Naive thymus-derived CD4-positive, alpha-beta T cell (primary cell): ENCODE results near the gene GPSM3. TPM values are rescaled to one million over a fixed set of nuclear protein-coding genes. Genes with fewer than 3 reads are reported as not detected.
"Not testable (repeated sequence)": the region's sequence is repeated elsewhere in the genome, so short reads cannot be mapped to it uniquely, and the experiment has no call there.

Source experiments
- ATAC-seq: fragments of 150-1000 bp; cut with Tn5 transposase; 2 replicates; pipeline ENCODE4 v1.10.0; 2021; ENCODE audit warnings: mild to moderate bottlenecking, moderate library complexity
- CTCF ChIA-PET: fragments of 350-600 bp; sonication (Branson Sonifier 250); formaldehyde crosslinking; loops from one replicate; lab custom pipeline; 2021; ENCODE audit warnings: antibody characterized with exemption; lab: Charles Lee
- POLR2A ChIA-PET: fragments of 350-600 bp; sonication (Branson Sonifier 250); formaldehyde crosslinking; loops from one replicate; lab custom pipeline; 2021; ENCODE audit warnings: antibody characterized with exemption, inconsistent platforms; lab: Charles Lee
- DNase-seq, 9 donors: peaks; one replicate each; pipeline versions ENCODE4 v3.0.0 to v3.0.0-alpha.2; 2020 to 2022; ENCODE audit warnings: mixed read lengths in 1 of 9
- H3K27ac ChIP-seq: one replicate; pipeline ENCODE4 v1.7.0; 2013; ENCODE audit warnings: mild to moderate bottlenecking, low read depth, low read length, moderate library complexity
- H3K27me3 ChIP-seq, 2 donors: one replicate each; pipeline ENCODE4 v1.7.0; 2013; ENCODE audit warnings: low read length in 2 of 2, mild to moderate bottlenecking in 2 of 2, moderate library complexity in 2 of 2; ENCODE audit not compliant: control insufficient read depth in 2 of 2, insufficient read depth in 2 of 2
- H3K36me3 ChIP-seq, 3 experiments: 1 replicate in 2 of 3; 2 replicates in 1 of 3; pipeline ENCODE4 v1.7.0; 2013; ENCODE audit warnings: low read length in 3 of 3, mild to moderate bottlenecking in 3 of 3, moderate library complexity in 1 of 3; ENCODE audit not compliant: insufficient read depth in 3 of 3, control insufficient read depth in 2 of 3
- H3K4me1 ChIP-seq, 2 donors: one replicate each; pipeline ENCODE4 v1.7.0; 2013; ENCODE audit warnings: low read length in 2 of 2, mild to moderate bottlenecking in 2 of 2, moderate library complexity in 1 of 2; ENCODE audit not compliant: control insufficient read depth in 2 of 2, insufficient read depth in 2 of 2
- H3K4me3 ChIP-seq: 2 replicates; pipeline ENCODE4 v1.7.0; 2013; ENCODE audit warnings: mild to moderate bottlenecking, low read length
- H3K9me3 ChIP-seq, 3 experiments: 1 replicate in 2 of 3; 2 replicates in 1 of 3; pipeline ENCODE4 v1.7.0; 2013; ENCODE audit warnings: low read length in 3 of 3; ENCODE audit not compliant: control insufficient read depth in 2 of 3
- H3K27ac Mint-ChIP-seq, 9 donors: one replicate each; pipeline ENCODE4 v1.8.0; 2020 to 2022; ENCODE audit warnings: mixed read lengths in 9 of 9, mild to moderate bottlenecking in 8 of 9, moderate library complexity in 5 of 9, inconsistent platforms in 2 of 9
- H3K27me3 Mint-ChIP-seq, 5 donors: one replicate each; pipeline ENCODE4 v1.8.0; 2021 to 2022; ENCODE audit warnings: mixed read lengths in 5 of 5, mild to moderate bottlenecking in 1 of 5
- H3K36me3 Mint-ChIP-seq, 5 donors: one replicate each; pipeline ENCODE4 v1.8.0; 2020 to 2022; ENCODE audit warnings: mixed read lengths in 5 of 5, mild to moderate bottlenecking in 3 of 5, inconsistent platforms in 1 of 5
- H3K4me1 Mint-ChIP-seq, 7 donors: one replicate each; pipeline ENCODE4 v1.8.0; 2020 to 2022; ENCODE audit warnings: mixed read lengths in 7 of 7, mild to moderate bottlenecking in 3 of 7, inconsistent platforms in 1 of 7
- H3K4me3 Mint-ChIP-seq, 10 donors: one replicate each; pipeline ENCODE4 v1.8.0; 2020 to 2022; ENCODE audit warnings: mild to moderate bottlenecking in 10 of 10, mixed read lengths in 10 of 10, moderate library complexity in 6 of 10, inconsistent platforms in 2 of 10
- H3K9me3 Mint-ChIP-seq, 11 donors: one replicate each; pipeline ENCODE4 v1.8.0; 2020 to 2022; ENCODE audit warnings: mixed read lengths in 11 of 11, mild to moderate bottlenecking in 4 of 11, inconsistent platforms in 1 of 11, moderate library complexity in 1 of 11
- intact Hi-C, 2 donors: fragments of 100-400 bp; cut with micrococcal nuclease; formaldehyde crosslinking; loops; one replicate each; pipeline ENCODE4 v1.15.1; 2023
- polyA plus RNA-seq, 2 donors: library from polyadenylated mRNA; unstranded; fragments of 300-500 nt; fragmentation: Illumina TruSeq; gene quantifications; one replicate each; pipeline ENCODE4 v1.2.3, GENCODE V29; 2021
- total RNA-seq, 6 experiments: library from RNA in 5 of 6; stranded (reverse) in 5 of 6; gene quantifications; 1 replicate in 5 of 6; 2 replicates in 1 of 6; pipeline ENCODE4 v1.2.3 and lab custom pipeline; 2021 to 2026

The GPSM3 gene
- total and polyA plus RNA-seq, 7 experiments from 2014 or later = 148 to 325 (median 271) TPM

GRCh38 chr6:32189742-32190053 lies 2.7 kb downstream of the GPSM3 start:
- H3K27ac ChIP-seq = peak overlapping the region; percentile 97
- peaks cover 32 to 40% of the 10 kb centered on the region in 2 donors for H3K4me1 ChIP-seq
- ChIA-PET POLR2A (interaction anchor here (0.8 to 10.6 kb wide), 7 partner anchors 8 to 655 kb away, joined by 3 to 259 read pairs (median 7); partner anchors contain the start of genes AGPAT1, ATF6B, FKBPL and RNF5), CTCF (no interaction called here)
- no peaks in the 10 kb centered on the region for H3K9me3 ChIP-seq
- no peak for ATAC-seq
- peaks cover 10 to 51% (median 15%) of the 10 kb centered on the region in 3 experiments for H3K36me3 ChIP-seq
- peaks cover 17 to 47% (median 35%) of the 10 kb centered on the region in 5 donors for H3K36me3 Mint-ChIP-seq
- no peaks in the 10 kb centered on the region for H3K9me3 Mint-ChIP-seq
- no peaks in the 10 kb centered on the region for H3K27me3 Mint-ChIP-seq
- peak overlapping the region; percentile 94 for H3K4me3 ChIP-seq
- H3K27me3 ChIP-seq = no peaks in the 10 kb centered on the region
- peak overlapping the region; percentile 80 to 97 (median 92) for H3K27ac Mint-ChIP-seq
- intact Hi-C loops = loop anchor here (1.0 to 10.0 kb wide), 10 partner anchors 11 to 1225 kb away; partner anchors contain the start of genes RNF5 (in 2 of the 2), ATF6B (in 1 of the 2), B3GALT4 (in 1 of the 2) and CUTA (in 1 of the 2)
- DNase-seq = no peak
- H3K4me1 Mint-ChIP-seq = peaks cover 47 to 57% (median 52%) of the 10 kb centered on the region in 7 donors
- peak overlapping the region; percentile 90 to 100 (median 98) for H3K4me3 Mint-ChIP-seq

DNA sequence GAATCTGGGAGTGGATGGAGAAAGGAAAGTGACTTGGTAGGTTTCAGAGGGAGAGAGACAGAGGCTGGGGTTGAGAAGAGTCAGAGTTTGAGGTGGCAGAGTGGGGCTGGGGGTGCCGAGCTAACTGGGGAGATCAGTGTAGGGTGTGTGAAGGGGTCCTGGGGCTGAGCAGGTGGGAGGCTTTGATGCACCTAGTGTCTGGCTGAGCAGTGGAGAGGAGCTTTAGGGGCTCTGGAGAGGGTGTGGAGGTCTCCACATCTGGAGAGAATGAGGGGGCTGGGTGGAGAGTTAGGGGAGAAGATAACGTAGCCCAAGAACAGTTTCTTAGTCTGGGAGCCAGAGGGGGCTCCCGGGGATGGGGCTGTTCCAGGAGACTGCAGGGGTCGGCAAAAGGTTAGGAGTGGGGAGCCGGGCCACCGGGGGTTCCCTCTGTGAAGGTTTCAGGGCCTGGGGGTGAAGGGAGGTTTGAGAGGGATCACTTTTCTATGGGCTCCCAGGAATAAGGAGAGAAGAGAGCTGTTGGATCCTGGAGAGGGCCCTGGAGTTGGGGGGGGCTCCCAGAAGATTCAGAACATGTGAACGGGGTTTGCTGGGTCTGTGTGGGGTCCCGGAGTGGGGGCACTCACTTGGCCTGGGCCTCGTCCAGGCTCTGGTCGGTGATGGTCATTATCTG lies 3.2 kb downstream of the GPSM3 start:
- H3K27me3 Mint-ChIP-seq = no peaks in the 10 kb centered on the region
- ATAC-seq (no peak), DNase-seq (no peak)
- H3K4me3 ChIP-seq = peak overlapping the region; percentile 94
- H3K27ac ChIP-seq = peak overlapping the region; percentile 97
- no peaks in the 10 kb centered on the region for H3K27me3 ChIP-seq
- H3K4me3 Mint-ChIP-seq = peak overlapping the region; percentile 90 to 100 (median 97)
- ChIA-PET POLR2A (interaction anchor here (0.8 to 10.6 kb wide), 6 partner anchors 9 to 656 kb away, joined by 3 to 259 read pairs (median 4); partner anchors contain the start of genes AGPAT1, ATF6B and RNF5), CTCF (interaction anchor here (1.8 kb wide), 1 partner anchor 10 kb away, joined by 5 read pairs; no protein-coding TSS in a partner anchor)
- peaks cover 43 to 52% (median 49%) of the 10 kb centered on the region in 7 donors for H3K4me1 Mint-ChIP-seq
- H3K27ac Mint-ChIP-seq = peak overlapping the region; percentile 80 to 97 (median 91)
- intact Hi-C loops = no loop called here
- H3K9me3 Mint-ChIP-seq = no peaks in the 10 kb centered on the region
- H3K4me1 ChIP-seq = peaks cover 27 to 38% of the 10 kb centered on the region in 2 donors
- H3K36me3 ChIP-seq = peaks cover 10 to 51% (median 15%) of the 10 kb centered on the region in 3 experiments
- H3K36me3 Mint-ChIP-seq = peaks cover 17 to 47% (median 35%) of the 10 kb centered on the region in 5 donors
- no peaks in the 10 kb centered on the region for H3K9me3 ChIP-seq

DNA sequence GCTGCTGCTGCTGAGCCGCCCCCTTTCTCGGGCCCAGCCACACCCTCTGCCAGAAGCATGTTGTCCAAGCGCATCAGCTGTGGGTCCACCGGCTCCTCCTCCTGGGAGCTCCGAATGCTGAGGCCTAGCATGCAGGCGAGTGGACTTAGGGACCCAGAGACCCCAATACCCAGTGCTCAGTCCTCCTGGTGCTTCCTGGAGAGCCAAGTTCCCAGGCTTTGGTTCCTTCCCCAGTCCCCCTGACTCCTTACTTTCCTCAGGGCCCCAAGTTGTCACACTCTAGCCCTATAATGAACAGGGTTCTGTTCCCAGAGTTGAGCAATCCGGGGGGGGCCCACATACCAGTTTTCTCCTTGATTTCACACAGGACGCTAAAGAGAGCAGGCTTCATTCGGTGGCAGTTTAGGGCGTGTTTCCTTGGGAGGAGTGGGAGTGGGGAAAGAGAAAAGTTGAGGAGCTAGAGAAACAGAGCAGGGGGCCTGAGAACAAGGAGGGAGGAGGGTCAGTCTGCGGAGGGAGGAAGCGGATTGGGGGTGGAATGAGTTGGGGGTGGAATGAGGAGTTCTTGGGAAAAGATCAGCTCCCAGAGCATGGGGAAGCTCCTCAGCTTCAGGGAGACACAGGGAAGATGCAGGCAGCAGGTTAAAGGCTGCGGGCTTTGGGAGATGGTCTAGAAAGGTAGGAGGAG lies 3.9 kb downstream of the GPSM3 start:
- Mint-ChIP-seq H3K4me1 (peaks cover 36 to 46% (median 42%) of the 10 kb centered on the region in 7 donors), H3K9me3 (no peaks in the 10 kb centered on the region), H3K4me3 (peak overlapping the region; percentile 90 to 100 (median 97)), H3K27ac (peak overlapping the region; percentile 80 to 97 (median 91)), H3K36me3 (peaks cover 17 to 49% (median 35%) of the 10 kb centered on the region in 5 donors), H3K27me3 (no peaks in the 10 kb centered on the region)
- POLR2A ChIA-PET = interaction anchor here (0.9 to 10.6 kb wide), 6 partner anchors 7 to 657 kb away, joined by 3 to 259 read pairs (median 7); partner anchors contain the start of genes AGPAT1, ATF6B and RNF5
- DNase-seq = no peak
- Histone ChIP-seq H3K9me3 (no peaks in the 10 kb centered on the region), H3K4me3 (peak overlapping the region; percentile 94), H3K27ac (peak overlapping the region; percentile 97), H3K4me1 (peaks cover 20 to 33% of the 10 kb centered on the region in 2 donors), H3K27me3 (no peaks in the 10 kb centered on the region), H3K36me3 (peaks cover 10 to 58% (median 15%) of the 10 kb centered on the region in 3 experiments)
- CTCF ChIA-PET = interaction anchor here (1.8 kb wide), 1 partner anchor 9 kb away, joined by 5 read pairs; no protein-coding TSS in a partner anchor
- intact Hi-C loops = no loop called here
- ATAC-seq = no peak

DNA sequence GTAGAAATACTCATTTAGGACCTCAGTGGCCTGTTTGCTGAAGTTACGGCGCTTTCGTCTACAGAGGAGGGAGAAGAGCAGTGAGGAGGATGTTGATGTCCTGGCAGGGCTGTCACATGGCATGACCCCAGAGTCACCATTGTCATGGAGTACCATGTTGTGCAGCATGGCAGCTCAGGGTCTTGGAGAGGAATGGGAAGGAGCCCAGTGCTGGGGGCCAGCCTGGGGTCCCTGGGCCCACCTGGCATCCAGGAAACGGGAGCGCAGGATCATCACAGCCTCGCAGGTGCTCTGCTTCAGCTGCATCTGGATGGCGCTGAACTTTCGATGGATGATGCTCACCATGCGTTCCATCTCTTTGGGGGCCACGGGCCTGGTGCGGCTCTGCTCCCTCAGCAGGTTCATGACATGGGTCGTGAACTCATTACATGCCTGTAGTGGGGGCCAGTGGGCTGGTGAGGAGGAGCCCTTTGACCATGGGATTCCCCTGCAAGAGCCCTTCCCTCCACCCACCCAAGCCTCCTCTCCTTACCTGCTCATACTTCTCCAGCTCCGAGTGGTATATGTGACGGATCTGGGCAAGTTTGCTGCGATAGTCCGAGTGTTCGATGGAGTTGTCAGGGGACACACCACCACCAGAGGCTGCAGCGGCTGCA lies 4.6 kb downstream of the GPSM3 start:
- intact Hi-C loops, H3K9me3 Mint-ChIP-seq, H3K27me3 ChIP-seq, ATAC-seq, DNase-seq, H3K27me3 Mint-ChIP-seq, H3K9me3 ChIP-seq: not testable (repeated sequence)
- Mint-ChIP-seq H3K4me1 (peaks cover 31 to 46% (median 42%) of the 10 kb centered on the region in 7 donors), H3K36me3 (peaks cover 17 to 48% (median 35%) of the 10 kb centered on the region in 5 donors), H3K27ac (peak overlapping the region; percentile 73 to 98 (median 91)), H3K4me3 (peak overlapping the region; percentile 90 to 100 (median 97))
- H3K4me3 ChIP-seq = peak overlapping the region; percentile 94
- peaks cover 13 to 30% of the 10 kb centered on the region in 2 donors for H3K4me1 ChIP-seq
- peak overlapping the region; percentile 97 for H3K27ac ChIP-seq
- CTCF ChIA-PET = interaction anchor here (1.8 kb wide), 1 partner anchor 9 kb away, joined by 5 read pairs; no protein-coding TSS in a partner anchor
- POLR2A ChIA-PET = interaction anchor here (1.8 to 10.6 kb wide), 3 partner anchors 8 to 657 kb away, joined by 9 to 259 read pairs (median 14); partner anchors contain the start of genes AGPAT1 and RNF5
- H3K36me3 ChIP-seq = peaks cover 15 to 64% (median 17%) of the 10 kb centered on the region in 3 experiments

- POLR2A ChIA-PET = interaction anchor here (1.7 to 10.6 kb wide), 3 partner anchors 8 to 59 kb away, joined by 9 to 259 read pairs (median 14); partner anchors contain the start of genes AGPAT1, ATF6B and RNF5
- H3K27me3 Mint-ChIP-seq = no peaks in the 10 kb centered on the region
- peak overlapping the region; percentile 36 to 99 (median 96) for H3K4me3 Mint-ChIP-seq
- intact Hi-C loops = no loop called here
- H3K4me1 Mint-ChIP-seq = peaks cover 36 to 52% (median 44%) of the 10 kb centered on the region in 7 donors
- Histone ChIP-seq H3K4me3 (peak overlapping the region; percentile 17), H3K36me3 (peaks cover 15 to 66% (median 24%) of the 10 kb centered on the region in 3 experiments), H3K9me3 (no peaks in the 10 kb centered on the region), H3K4me1 (peaks cover 10 to 37% of the 10 kb centered on the region in 2 donors), H3K27me3 (no peaks in the 10 kb centered on the region), H3K27ac (peak overlapping the region; percentile 97)
- ATAC-seq = no peak
- H3K27ac Mint-ChIP-seq = peak overlapping the region; percentile 73 to 98 (median 91)
- H3K36me3 Mint-ChIP-seq = peaks cover 17 to 43% (median 35%) of the 10 kb centered on the region in 5 donors
- DNase-seq = no peak
- H3K9me3 Mint-ChIP-seq = no peaks in the 10 kb centered on the region
- CTCF ChIA-PET = interaction anchor here (1.8 kb wide), 1 partner anchor 8 kb away, joined by 5 read pairs; no protein-coding TSS in a partner anchor
Measured at GRCh38 chr6:32187009-32187709, 5.3 kb downstream of the GPSM3 start.
